PC-3 (cell line): ENCODE measurements around the gene HIPK2.

Experiments used
- CTCF ChIP-seq: fragments of 300-600 bp; sonication (generic); conservative IDR thresholded peaks from 2 replicates; pipeline ENCODE4 v1.5.1; 2017; ENCODE audit warnings: antibody characterized with exemption, low read depth, mild to moderate bottlenecking, low read length
- EZH2 ChIP-seq: fragments of 300-600 bp; sonication (generic); IDR thresholded peaks from one replicate; pipeline ENCODE4 v1.6.1; 2017; ENCODE audit warnings: antibody characterized with exemption, mild to moderate bottlenecking, low read length; ENCODE audit not compliant: unreplicated experiment
- EZH2phosphoT487 ChIP-seq: fragments of 300-600 bp; sonication (generic); IDR thresholded peaks from 2 replicates; pipeline ENCODE4 v1.6.1; 2018; ENCODE audit warnings: mild to moderate bottlenecking, antibody characterized with exemption, low read length, borderline replicate concordance

- TF ChIP-seq CTCF (no peak), EZH2 (no peak), EZH2phosphoT487 (no peak)
Measured at GRCh38 chr7:139738772-139739171, 39.0 kb downstream of the HIPK2 start.
